HL-60 (cell line): ENCODE results near the gene ZMPSTE24.
"Not testable (repeated sequence)": the region's sequence is repeated elsewhere in the genome, so short reads cannot be mapped to it uniquely, and the experiment has no call there.

Experiments
- DNase-seq, 2 experiments: peaks; one replicate each; pipeline ENCODE4 v3.0.0-alpha.2; 2010 to 2020; ENCODE audit warnings: low read depth in 1 of 2, low spot score in 1 of 2
- H3K27ac ChIP-seq: fragments of 250-450 bp; sonication (Bioruptor Pico); replicated peaks from 2 replicates; pipeline ENCODE4 v1.5.1; 2020; ENCODE audit warnings: mild to moderate bottlenecking, moderate library complexity
- H3K27me3 ChIP-seq: fragments of 250-450 bp; sonication (Bioruptor Pico); 2 replicates; pipeline ENCODE4 v1.5.1; 2021; ENCODE audit warnings: mild to moderate bottlenecking, moderate library complexity; ENCODE audit not compliant: insufficient read depth, poor library complexity, severe bottlenecking
- H3K4me3 ChIP-seq: replicated peaks from 2 replicates; pipeline ENCODE4 v1.5.1; 2011; ENCODE audit warnings: mild to moderate bottlenecking, control low read depth, low read length; ENCODE audit not compliant: insufficient read depth
- CTCF ChIP-seq: IDR thresholded peaks from one replicate; pipeline ENCODE4 v1.5.1; 2011; ENCODE audit warnings: low read length, control low read depth, inconsistent platforms; ENCODE audit not compliant: insufficient read depth
- GABPA ChIP-seq: IDR thresholded peaks from 2 replicates; pipeline ENCODE4 v1.6.1; 2012; ENCODE audit warnings: low read depth
- POLR2AphosphoS5 ChIP-seq: IDR thresholded peaks from 2 replicates; pipeline ENCODE4 v1.6.1; 2012; ENCODE audit warnings: low read depth
- REST ChIP-seq: IDR thresholded peaks from 2 replicates; pipeline ENCODE4 v1.6.1; 2012; ENCODE audit warnings: low read depth; ENCODE audit not compliant: insufficient replicate concordance
- SPI1 ChIP-seq: IDR thresholded peaks from 2 replicates; pipeline ENCODE4 v1.6.1; 2012; ENCODE audit warnings: low read depth, mild to moderate bottlenecking, borderline replicate concordance

The ZMPSTE24 gene

GRCh38 chr1:40337443-40337842 is 79.4 kb downstream of the ZMPSTE24 start:
- H3K4me3 ChIP-seq = no peak overlapping the region
- H3K27me3 ChIP-seq = no peaks in the 10 kb centered on the region
- DNase-seq = no peak
- TF ChIP-seq CTCF (no peak), POLR2AphosphoS5 (no peak), REST (no peak), GABPA (no peak), SPI1 (no peak)
- H3K27ac ChIP-seq = no peak overlapping the region

GRCh38 chr1:40338745-40339419 is 80.8 kb downstream of the ZMPSTE24 start:
- Histone ChIP-seq H3K27me3 (no peaks in the 10 kb centered on the region), H3K27ac (no peak overlapping the region), H3K4me3 (peak overlapping the region; percentile 12)
- TF ChIP-seq SPI1 (no peak), CTCF (peak; percentile 99)
- DNase-seq = peak; percentile 52 to 84

- Histone ChIP-seq H3K27ac (no peak overlapping the region), H3K4me3 (no peak overlapping the region), H3K27me3 (no peaks in the 10 kb centered on the region)
- DNase-seq = peak; percentile 49 to 59
- TF ChIP-seq CTCF (no peak), SPI1 (peak; percentile 39; the same call in 1 of the 2 replicates)
Measured at GRCh38 chr1:40339420-40340323, 81.6 kb downstream of the ZMPSTE24 start.

- no peak for DNase-seq
- no peaks in the 10 kb centered on the region for H3K27me3 ChIP-seq
- H3K27ac ChIP-seq = no peak overlapping the region
- TF ChIP-seq GABPA (no peak), POLR2AphosphoS5 (no peak), CTCF (no peak)
- H3K4me3 ChIP-seq = no peak overlapping the region
Measured at GRCh38 chr1:40341491-40342380, 83.7 kb downstream of the ZMPSTE24 start.

- DNase-seq, H3K4me3 ChIP-seq, H3K27ac ChIP-seq, H3K27me3 ChIP-seq: not testable (repeated sequence)
Measured at GRCh38 chr1:40342381-40342717, 84.3 kb downstream of the ZMPSTE24 start.
